Ureter (tissue), 1 donor: ENCODE measurements around the gene BAG5. TPM values are rescaled to one million over a fixed set of nuclear protein-coding genes. Genes with fewer than 3 reads are reported as not detected.
"Not testable (repeated sequence)": the region's sequence is repeated elsewhere in the genome, so short reads cannot be mapped to it uniquely, and the experiment has no call there.

Experiments used
- DNase-seq: peaks from one replicate; pipeline ENCODE4 v3.0.0-alpha.2; 2020; ENCODE audit warnings: low spot score
- total RNA-seq: library from RNA; stranded (reverse); gene quantifications from one replicate; pipeline ENCODE4 v1.2.4, GENCODE V29; 2023
- donor health status: DM: yes; HTN: yes; CAD: no.

The BAG5 gene
- total RNA-seq, 1 donor from 2014 or later, result 36.8 TPM

DNA sequence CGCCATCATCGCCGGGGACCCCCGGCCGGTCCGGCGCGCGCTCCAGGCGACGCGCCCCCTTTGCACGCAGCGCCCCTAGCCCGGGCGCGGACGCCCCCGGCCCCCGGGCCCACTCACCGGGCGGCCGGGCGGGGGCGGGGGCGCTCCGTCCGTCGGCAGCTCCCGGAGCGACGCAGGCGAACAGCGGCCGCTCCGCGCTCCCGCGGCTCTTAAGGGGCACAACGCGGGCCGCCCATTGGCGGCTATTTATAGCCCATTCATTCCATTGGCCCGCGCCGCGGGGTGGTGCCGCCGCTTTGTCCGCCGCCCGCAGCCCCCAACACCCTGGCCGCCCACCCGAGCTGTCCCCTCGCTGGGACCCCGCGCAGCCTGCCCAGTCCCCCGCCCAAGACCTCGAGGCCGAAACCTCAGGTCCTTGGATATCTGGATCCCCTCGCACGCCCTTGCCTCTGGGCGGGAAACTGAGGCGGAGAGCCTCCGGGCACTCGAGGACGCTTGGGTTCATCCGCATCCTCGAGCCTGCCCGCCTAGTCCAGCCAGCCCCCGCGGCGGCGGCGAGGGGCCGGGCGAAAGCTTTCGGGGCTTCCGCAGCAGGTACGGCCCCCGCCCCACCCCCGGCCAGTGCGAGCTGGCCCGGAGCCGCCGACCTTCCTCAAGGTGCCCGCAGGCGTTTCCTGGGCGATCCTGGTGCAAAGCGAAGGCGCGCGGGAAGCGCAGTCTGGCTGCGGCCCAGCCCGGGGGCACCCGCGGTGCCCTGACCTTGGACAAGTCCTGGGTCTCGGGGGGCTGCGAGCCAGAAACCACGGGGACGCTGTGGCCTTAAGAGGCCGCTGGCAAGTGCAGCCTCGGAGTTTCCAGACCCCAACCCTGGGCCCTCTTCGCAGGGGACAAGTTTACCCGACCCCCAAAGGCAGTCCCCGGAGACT lies 39.5 kb downstream of the BAG5 start, which contains the start of gene CKB:
CKB (minus strand) TSS at position 182 of the 926 bp plus-strand sequence. CDS start 337 bp downstream, outside the sequence.
- no peak for DNase-seq

DNA sequence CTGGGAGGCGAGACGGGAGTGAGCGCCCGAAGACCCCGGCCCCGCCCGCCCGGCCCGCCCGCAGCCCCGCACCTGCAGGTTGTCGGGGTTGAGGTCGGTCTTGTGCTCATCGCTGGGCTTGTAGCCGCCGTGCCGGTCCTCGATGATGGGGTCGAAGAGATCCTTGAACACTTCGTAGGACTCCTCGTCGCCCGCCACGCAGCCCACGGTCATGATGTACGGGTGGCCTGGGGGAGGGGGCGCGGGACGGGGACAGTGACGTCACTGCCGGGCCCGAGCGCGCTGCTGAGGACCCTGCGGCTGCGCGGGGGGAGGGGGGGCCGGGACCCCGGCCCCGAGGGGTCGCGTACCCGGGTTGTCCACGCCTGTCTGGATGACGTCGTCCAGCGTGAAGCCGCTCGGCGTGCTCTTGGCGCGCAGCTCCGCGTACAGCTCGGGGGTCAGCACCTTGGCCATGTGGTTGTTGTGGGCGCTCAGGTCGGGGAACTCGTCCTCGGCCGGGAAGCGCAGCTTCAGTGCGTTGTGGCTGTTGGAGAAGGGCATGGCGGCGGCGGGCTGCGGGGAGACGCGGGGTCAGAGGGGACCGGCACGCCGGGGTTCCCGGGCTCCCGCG lies 40.4 kb downstream of the BAG5 start:
- peak; percentile 50 for DNase-seq

DNA sequence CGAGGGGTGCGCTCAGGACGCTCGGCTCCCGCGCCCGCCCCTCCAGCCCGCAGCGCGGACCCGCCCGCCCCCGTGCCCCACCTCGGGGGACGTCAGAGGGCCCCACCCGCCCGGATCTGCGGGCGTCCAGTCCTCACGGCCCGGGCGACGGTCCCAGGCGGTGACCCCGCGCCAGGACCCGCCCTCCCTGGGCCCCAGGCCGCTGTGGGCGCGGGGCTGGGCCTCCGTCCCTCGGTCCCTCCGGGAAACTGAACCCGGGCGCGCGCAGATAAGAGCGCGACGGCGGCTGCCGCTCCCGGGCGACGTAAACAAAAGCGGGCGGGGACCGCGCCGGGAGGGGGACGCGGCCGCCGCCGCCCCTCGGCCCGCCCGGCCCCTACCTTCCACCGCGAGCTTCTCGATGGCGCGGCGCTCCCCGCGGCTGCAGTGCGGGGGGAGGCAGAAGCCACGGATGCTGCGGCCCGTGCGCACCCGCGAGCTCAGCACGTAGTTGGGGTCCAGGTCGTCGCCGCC lies 41.0 kb downstream of the BAG5 start:
- DNase-seq, result no peak

DNA sequence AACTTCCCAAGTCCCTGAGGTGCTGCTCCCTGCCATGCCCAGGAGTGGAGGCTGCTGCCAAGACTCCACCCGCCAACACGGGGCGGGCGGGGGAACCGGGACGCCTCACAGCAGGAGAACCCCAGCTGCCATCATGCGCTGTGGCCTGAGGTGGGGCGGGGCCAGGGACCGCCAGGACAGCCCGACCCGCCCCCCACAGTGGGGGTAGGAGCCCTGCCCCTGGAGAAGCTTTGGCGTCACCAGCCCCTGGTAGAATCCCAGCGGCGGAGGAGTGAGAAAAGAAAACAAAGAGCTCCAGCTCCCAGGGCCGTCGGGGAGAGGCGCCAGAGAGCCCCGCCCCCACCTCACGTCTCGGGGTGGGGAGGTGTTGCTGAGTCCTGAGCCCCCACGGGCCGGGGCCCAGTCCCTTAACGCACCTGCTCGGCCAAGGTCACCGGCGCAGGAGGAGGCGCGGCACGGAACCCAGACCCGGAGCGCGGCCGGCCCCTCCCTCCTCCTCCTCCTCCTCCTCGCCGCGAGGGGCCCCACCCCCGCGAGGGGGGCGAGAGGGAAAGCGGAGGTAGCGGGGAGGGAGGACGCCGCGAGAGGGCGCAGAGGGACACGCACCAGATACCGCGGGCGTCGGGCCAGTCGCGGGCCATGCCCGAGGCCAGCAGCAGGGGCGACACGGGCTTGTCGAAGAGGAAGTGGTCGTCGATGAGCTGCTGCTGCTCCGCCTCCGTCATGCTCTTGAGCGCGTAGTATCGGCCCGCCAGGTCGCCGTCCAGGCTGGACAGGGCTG lies 41.6 kb downstream of the BAG5 start:
- peak; percentile 83 for DNase-seq

DNA sequence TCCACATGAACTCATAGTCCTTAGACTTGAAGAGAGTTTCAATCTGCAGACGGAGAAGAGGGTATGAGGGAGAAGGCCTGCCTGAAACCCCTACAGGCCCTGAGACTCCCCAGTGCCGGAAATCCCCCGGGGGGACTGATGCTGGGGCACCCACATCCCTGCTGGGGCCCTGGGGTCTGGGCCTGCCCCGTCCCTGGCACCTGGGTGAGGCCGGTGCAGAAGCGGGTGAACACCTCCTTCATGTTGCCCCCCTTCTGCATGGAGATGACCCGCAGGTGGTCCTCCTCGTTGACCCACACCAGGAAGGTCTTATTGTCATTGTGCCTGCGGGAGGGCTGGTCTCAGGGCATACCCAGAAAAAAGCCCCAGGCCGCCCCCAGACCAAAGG lies 42.2 kb downstream of the BAG5 start:
- no peak for DNase-seq

DNA sequence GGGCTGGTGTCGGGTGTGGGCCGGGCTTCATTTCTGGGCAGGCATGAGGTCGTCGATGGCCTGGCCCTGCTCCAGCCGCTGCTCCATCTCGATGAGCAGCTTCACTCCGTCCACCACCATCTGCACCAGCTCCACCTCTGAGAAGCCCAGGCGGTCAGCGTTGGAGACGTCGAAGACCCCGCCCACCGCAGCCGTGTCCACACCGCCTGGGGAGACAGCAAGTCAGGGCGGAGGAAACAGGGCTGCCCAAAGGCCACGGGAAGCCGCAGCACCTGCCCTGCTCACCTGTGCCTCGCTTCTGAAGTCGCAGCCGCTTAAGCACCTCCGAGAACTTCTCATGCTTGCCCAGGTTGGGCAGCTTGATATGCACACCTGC lies 42.6 kb downstream of the BAG5 start:
- DNase-seq, result no peak

DNA sequence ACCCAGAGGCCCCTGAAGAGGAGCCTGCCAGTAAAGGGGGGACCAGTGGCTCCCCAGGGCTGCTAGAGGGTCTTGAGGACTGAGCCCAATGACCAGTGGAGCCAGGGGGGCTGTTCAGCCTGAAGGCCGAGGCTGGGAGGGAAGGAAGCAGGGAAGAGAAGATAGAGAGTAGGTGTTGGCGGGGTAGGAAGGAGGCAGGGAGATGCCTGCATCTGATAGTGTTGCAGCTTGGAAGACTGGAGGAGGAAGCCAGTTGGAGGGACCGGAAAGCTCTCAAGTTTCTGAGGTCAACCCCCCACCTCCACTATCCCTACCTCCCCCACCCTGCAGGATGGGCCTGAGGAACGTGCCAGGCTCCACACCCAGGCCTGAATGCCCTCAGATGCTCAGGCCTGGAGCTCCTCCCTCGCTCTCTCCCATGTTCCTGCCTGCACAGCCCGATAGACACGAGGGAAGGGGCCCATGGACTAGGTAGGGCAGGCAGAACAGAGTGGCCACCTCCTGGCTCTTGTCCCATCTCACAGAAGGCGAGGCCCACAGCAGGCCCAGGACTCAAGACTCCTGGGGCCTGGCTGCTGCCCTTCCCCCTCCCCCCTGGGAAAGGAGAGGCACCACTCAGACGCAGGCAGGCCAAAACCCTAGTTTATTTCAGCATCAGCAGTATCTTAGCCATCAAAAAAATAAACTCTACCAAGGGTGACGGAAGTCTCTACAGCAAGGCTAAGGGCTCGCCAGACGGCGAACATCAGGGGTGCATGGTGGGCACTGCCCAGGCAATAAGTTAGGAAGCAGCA lies 43.2 kb downstream of the BAG5 start:
- DNase-seq, result no peak

DNA sequence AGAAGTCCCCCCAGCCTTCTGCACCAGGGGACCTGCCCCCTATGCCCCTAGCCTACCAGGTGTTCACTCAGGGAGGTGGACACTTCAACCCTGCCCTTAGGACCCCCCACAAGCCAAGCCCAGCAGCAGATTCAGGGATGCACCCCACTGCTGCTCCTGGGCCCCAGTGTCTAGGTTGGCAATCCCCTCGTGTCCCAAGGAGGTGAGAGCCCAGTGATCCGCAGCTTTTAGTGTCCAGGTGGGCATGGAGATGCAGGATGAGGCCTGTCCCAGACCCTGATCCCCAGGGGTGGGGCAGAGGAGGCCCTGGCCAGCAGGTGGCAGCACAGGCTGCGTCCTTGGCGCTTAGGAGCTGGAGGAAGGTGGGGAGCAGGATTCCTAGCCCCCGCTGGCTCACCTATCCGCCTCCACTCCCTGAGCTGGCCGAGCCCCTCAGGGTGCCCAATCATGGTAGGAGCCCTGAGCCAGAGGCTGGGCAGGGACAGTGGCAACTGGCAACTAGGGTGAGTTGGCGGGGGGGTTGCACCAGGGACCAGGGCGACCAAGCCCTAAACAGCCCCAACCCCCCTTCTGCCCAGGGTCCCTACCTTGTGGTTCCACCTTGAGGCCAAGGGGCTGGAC lies 43.9 kb downstream of the BAG5 start:
- no peak for DNase-seq

DNA sequence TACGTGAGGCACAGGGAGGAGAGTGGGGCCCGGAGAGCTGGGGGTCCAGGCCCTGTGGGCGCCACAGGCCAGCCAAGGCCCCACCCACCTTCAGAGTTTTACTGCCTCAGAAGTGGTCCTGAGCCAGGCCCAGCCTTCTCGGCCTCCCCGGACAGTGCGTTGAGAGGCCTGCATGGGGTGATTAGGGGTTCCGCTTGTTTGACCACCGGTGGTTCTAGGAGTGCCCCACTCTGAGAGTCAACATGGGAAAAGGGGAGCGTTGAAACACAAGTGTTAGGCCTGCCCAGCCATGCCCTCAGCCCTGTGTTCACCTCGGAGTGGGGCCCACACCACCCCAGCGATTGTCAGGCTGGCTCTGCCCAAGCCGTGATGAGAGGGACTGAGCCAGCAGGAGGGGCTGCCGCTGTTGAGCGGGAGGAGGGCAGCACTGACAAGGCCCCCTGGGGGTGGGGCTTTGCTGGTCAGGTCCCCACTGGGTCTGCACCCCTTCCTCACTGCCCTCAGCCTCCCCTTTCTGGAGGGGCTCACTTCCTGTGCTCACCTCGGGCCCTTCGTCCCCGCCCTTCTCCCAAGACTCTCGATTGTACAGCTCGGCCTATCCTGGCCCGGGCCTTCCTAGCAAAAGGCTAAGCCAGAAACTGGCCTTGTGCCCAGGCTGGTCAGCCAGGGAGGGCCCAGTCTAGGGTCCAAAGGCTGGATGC lies 44.6 kb downstream of the BAG5 start:
- no peak for DNase-seq

DNA sequence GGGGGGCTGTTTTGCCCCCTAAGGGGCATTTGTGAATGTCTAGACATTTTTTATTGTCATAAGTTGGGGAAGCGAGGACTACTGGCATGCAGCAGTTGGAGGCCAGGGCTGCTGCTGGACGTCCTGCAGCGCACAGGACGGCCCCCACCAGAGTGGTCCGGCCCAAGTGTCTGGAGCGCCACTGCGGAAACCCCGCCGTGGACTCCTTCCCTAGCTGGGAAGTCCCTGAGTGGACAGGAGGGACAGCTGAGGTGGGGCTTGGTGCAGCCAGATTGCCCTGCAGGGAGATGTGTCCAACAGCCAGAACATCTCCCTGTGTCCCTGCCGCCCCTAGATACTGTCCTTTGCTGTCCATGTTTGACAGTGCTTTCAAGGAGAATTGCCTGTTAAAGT lies 45.3 kb downstream of the BAG5 start:
- no peak for DNase-seq

DNA sequence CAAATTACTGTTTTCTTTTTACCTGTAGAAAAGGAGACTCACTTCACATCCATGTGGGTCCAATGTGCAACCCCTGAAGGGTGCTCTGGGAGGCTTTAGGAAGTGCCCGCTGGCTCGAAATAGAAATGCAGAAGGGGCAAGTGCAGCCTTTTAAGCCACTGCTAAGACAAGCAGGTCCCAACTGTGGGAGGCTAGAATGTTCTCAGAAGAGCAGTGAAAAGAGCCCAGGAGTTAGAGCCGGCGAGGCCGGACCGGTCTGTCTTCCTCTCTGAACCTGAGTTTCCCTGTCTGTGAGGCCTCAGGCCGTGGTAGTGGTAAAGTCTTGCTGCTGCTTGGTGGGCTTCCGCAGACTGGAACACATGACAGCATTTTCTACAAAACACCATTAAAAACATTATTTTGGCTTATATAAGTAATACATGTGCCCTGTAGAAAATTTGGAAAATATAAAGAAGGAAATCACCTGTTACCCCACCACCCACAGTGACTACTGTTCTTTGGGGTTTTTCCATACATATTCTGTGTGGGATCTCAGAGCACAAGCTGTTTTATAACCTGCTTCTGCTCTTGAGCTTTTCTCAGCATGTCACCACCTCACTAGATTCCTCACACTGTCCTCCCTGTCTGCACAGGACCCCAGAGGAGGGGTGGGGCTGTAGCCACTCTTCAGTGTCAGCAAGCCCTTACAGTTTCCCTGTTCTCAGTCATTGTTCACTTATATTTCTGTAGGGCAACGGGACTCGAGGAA lies 45.9 kb downstream of the BAG5 start:
- no peak for DNase-seq

DNA sequence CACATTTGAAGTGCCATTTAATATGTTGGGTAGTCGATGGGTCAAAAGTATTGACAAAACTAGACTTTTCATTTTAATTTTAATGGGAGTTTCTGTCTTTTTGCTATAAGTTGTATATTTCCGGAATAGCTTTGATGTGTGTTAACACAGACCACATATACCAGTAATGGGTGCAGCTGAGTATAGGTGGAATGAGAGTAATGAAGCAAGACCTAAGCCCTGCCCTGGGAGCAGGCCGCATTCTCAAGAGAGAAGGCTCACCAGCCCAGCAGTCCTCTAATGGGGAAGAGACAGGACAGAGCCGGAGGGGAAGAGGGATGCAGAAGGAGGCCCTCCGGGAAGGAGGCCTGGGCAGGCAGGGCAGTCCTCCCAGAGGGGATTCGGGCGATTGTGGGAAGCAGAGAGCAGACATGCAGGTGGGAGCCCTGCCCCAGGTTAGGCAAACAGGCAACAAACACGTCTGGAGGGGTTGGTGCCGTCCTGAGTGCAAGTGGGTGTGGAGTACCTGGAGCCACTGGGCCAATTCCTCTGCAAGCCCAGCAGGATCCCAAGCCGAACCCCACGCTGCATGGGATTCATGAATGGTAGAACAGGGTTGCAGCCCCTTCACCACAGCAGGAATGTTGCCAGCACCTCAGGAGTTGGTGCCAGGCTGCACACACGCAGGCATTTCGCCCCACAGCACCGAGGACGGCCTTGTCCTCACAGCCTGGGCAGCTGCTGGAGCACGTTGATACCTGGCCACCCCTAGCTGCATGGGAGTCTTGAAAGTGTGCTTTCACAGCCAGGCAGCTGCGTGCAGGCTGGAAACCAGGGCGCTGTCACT lies 47.6 kb downstream of the BAG5 start:
- no peak for DNase-seq

DNA sequence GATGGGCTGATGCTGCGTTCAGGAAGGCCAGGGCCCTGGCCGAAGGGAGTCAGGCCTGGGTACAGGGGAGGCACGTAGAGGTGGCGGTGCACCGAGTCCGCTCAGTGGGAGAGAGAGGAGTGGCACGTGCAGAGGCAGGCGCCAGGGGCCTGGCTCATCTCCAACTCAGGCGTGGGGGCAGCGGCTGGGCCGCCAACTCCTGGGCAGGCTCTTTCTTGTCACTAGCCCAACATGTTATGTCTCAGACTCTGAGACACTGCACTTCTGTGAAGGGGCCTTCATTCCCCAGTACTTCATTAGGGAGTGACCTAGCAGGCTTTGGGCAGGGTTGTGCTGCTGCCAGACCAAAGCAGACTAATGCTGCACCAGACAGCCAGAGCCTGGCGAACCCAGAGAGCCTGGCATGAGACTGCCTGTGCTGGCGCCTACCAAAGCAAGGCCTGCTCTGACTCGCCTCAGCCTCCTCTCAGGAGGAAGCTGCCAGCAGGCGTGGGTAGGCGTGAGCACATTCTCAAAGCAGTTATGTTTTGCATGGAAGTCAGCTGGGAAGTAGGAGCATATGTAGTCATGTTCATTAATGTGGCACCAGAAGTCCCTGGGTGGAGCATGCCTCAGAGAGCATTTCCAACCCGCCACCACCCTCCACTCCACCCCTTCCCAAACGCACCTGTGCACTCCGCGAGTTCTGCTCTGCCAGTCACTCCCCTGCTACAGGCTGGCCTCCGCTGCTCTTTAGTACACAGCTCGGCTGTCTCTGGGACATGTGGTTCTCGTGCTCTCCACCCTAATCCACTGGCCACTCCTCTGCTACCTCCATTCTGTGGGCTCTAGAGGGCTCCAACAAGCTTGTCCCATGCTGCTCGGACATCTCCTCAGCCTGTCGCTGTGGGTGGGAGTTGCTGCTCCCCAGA lies 49.5 kb downstream of the BAG5 start:
- DNase-seq, result peak; percentile 87

DNA sequence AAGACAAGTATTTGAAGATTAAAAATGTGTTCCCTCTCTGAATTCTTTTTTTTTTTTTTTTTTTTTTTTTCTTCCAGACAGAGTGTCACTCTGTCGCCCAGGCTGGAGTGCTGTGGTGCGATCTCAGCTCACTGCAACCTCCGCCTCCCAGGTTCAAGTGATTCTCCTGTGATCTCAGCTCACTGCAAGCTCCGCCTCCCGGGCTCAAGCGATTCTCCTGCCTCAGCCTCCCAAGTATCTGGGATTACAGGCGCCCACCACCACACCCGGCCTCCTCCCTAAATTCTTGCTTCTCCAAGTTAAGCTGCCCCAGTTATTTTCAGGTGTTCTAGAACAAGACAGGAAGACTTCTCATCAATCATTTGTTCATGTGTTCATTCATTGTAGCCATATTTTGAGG lies 50.3 kb downstream of the BAG5 start:
- not testable (repeated sequence) for DNase-seq

DNA sequence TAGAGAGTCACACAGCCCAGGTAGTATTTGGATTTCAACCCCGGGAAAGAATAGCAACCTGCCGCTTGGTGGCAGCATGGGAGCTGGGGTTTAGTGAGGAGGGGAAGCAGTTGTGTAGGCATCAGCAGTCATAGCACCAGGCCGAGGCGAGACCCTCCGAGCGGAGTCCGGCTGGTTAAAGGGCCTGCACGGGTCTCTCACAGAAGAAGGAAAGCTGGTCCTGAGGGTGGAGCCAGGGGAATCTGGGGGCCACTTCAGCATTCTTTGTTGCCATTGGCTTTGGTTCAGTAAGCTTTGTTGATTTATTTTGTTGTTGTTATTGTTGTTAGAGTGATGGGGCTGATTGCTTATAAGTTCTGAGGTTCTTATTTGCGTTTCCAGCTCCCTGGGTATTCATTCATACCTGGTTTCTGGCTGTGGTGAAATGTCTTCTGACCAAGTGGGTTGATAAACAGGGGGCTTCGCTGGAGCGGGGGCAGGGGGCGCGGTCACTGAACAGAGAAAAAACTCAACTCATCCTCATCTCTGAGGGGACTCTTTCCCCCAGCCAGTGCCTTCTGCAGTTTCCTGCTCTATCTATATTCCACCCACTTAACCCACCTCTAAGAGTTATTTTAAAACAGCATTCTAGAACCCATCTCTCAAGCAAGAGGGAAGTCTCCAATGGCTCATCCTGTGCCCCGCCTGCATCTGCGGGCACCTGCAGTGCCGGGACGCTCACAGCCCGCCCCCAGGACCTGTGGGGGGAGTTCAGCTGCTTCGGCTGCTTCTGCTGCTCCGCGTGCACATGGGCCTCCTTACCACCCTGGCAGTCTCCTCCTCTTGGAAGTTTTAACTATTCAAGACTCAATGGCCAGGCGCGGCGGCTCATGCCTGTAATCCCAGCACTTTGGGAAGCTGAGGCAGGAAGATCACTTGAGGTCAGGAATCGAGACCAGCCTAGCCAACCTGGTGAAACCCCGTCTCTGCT lies 51.4 kb downstream of the BAG5 start:
- peak; percentile 42 for DNase-seq
